GM10266 (cell line): Measurements from ENCODE around the gene LCP1.
"Not testable (repeated sequence)": the region's sequence is repeated elsewhere in the genome, so short reads cannot be mapped to it uniquely, and the experiment has no call there.

ENCODE experiments used
- DNase-seq: peaks from one replicate; pipeline ENCODE4 v3.0.0; 2012; ENCODE audit errors: extremely low spot score
- TF ChIP-seq, protein P1 (sequence below): IDR thresholded peaks from 2 replicates; pipeline ENCODE4 v1.5.1; 2012; ENCODE audit warnings: mild to moderate bottlenecking, low read depth; ENCODE audit not compliant: control insufficient read depth, insufficient read depth; ENCODE audit errors: missing control alignments

LCP1 gene

DNA sequence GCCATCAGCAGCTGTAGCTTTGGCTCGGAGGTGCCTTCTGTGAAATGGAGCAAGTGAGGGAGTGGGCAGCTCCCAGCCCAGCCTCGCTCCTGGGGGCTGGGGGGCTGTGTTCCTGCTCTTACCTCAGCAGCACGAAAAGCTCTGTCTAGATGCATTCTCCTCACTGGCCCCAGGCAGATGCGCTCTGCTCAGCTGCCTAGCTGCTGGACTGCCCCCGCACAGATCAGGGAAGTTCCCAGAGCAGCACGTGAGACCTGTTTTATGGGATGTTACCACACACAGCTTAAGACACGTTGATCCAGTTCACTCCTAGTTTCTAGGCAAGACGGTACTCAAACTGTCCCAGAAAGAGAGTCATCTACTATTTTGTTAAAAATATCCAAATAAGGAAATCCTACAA lies 13.6 kb downstream of the LCP1 start:
- DNase-seq: no peak
- TF ChIP-seq, protein P1, sequence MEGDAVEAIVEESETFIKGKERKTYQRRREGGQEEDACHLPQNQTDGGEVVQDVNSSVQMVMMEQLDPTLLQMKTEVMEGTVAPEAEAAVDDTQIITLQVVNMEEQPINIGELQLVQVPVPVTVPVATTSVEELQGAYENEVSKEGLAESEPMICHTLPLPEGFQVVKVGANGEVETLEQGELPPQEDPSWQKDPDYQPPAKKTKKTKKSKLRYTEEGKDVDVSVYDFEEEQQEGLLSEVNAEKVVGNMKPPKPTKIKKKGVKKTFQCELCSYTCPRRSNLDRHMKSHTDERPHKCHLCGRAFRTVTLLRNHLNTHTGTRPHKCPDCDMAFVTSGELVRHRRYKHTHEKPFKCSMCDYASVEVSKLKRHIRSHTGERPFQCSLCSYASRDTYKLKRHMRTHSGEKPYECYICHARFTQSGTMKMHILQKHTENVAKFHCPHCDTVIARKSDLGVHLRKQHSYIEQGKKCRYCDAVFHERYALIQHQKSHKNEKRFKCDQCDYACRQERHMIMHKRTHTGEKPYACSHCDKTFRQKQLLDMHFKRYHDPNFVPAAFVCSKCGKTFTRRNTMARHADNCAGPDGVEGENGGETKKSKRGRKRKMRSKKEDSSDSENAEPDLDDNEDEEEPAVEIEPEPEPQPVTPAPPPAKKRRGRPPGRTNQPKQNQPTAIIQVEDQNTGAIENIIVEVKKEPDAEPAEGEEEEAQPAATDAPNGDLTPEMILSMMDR: no peak

DNA sequence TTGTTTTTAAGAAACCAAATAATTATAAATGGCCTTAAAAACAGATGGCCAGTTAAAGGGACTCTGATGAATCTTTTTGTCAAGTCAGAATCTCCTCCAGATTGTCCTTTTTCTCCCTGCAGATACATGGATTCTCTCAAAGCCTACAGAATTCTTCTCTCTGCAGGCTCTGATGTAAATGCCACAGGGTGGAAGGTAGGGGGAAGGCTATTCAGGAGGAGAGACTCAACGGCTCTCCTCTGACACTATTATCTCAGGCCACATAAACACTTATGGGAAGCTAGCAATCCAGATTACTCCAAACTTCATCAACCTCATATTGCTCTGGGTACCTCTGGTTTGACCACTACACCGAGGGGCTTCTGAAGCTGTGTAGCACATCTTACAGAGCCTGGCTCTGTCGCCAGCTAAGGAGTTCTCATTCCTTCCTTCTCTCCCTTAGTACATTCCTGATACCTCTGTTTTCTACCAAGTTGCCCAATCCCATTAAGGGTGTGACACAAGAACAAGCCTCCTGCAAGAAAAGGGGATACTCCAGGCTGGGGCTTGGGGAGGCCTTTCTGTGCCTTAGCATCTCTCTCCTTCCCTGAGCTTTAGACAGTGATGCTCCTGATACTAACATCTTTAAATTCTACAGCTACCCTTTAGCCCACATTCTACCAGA lies 14.9 kb downstream of the LCP1 start:
- TF ChIP-seq, protein P1: no peak
- DNase-seq: no peak

DNA sequence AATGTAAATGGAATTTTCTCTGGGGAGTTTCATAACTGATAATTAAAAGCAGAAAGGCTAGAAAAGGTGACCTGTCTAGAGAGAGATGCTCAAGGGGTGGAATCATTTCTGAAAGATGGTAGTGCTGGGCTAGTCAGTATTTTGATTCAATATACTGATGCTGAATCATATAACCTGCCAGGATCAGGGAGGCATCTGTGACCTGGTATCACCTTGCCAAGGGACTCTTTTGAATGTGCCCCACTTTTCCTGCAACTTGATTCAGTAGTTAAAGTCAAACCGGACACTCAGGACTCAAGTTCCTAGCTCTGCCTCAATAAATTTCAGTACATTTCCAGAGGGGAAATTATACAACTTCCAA lies 15.8 kb downstream of the LCP1 start:
- TF ChIP-seq, protein P1: no peak
- DNase-seq: no peak

DNA sequence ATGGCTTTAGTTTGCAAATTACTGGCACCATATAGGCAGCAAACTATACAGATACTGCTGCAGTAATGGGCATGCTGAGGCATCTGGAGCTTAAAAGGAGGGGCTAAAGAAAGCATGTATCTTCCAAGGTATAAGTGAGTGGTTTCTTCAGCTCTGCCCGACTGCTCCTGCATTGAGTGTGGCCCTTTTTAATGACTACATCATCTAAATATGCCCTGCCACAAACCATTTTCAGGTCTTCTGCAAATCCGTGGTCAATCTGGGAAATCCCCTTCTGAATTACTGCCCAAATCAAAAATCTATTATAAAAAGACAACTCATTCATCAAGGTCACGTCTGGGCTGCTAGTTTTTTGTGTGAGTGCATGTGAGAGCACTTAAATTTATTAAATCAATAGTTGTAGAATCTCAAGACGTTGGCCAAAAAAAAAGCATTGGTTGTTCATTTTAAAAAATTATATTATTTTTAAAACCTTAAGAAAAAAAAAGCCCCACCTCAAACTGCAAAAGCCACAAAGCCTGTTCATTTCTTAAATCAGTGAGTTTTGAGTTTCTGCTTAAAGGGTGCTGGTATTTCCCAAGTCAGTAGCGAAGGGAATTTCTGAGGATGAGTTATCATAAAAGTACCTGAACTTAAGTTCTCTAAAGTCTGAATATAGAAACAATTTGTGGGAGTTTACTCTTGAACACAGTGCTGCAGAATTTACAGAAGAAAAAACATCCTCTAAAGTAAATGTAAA lies 16.3 kb downstream of the LCP1 start:
- TF ChIP-seq, protein P1: no peak
- DNase-seq: peak; percentile 73

DNA sequence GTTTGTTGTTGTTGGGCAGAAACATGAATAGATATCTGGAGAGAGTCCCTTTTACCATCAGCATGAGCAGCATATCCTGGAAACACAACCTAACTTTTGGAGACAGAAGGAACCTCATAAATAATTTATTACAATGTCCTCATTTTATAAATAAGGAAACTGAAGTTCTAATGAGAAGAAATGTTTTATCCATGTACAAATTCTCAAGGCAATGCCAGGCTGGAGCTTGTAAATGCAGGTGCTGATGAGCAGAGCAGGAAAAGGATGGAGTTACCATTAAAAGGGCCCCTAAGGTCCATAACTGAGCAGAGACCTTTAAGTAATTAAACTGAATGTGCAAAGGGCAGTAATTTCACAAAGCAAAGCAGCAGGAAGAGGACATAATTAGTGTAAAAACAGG lies 17.3 kb downstream of the LCP1 start:
- TF ChIP-seq, protein P1: no peak
- DNase-seq: no peak

DNA sequence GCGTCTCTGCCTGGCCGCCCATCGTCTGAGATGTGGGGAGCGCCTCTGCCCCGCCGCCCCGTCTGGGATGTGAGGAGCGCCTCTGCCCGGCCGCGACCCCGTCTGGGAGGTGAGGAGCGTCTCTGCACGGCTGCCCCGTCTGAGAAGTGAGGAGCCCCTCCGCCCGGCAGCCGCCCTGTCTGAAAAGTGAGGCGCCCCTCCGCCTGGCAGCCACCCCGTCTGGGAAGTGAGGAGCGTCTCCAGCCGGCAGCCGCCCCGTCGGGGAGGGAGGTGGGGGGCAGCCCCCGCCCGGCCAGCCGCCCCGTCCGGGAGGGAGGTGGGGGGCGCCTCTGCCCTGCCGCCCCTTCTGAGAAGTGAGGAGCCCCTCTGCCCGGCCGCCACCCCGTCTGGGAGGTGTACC lies 19.2 kb downstream of the LCP1 start:
- DNase-seq: not testable (repeated sequence)

DNA sequence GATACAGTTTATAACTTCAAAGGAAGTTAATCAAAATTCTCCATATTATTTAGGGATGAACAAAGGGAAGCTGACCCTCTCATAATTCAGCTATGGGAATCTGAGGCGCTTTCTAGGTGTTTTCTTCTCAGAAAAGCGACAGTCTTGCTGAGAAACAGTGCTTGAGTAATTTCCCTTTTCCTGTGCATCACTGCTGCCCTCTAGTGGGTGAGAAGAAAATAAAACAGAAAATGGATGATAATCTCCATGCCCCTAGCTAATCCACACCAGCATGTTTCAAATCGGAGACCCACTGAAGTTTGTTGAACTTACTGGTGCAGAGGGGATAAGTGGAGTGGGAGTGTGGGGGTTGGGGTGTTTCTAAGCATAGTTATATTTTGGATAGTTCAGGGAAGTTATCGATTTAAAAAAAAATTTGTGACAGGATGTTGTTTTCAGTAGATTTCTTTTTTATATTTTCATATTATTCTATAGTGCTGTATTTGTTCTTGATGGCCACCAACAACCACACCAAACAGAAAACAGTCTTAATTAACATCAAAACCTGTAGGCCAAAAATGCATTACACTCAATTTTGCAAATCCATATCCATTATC lies 21.4 kb downstream of the LCP1 start:
- TF ChIP-seq, protein P1: peak; percentile 77
- peak; percentile 74 for DNase-seq
